Keratinocyte (primary cell): ENCODE measurements around the gene PRPH2. TPM values are rescaled to one million over a fixed set of nuclear protein-coding genes. Genes with fewer than 3 reads are reported as not detected.

Experiments used
- DNase-seq: peaks from one replicate; pipeline ENCODE4 v3.0.0-alpha.2; 2011; ENCODE audit warnings: low read depth, missing footprints, low spot score
- FAIRE-seq: peaks from 2 replicates; lab custom pipeline; 2011; peaks lifted over from hg19 to GRCh38; lab: Jason Lieb, UNC
- H2AFZ ChIP-seq: 2 replicates; pipeline ENCODE4 v1.6.0; 2012; ENCODE audit warnings: low read length, control low read depth, inconsistent platforms; ENCODE audit not compliant: control insufficient read depth
- H3K27ac ChIP-seq: 2 replicates; pipeline ENCODE4 v1.5.1; 2011; ENCODE audit warnings: low read length; ENCODE audit not compliant: control insufficient read depth, insufficient read depth
- H3K27me3 ChIP-seq: 3 replicates; pipeline ENCODE4 v1.6.0; 2011; ENCODE audit warnings: low read length; ENCODE audit not compliant: control insufficient read depth, insufficient read depth; ENCODE audit errors: extremely low read depth
- H3K36me3 ChIP-seq, 2 experiments: 2 replicates in 1 of 2; 3 replicates in 1 of 2; pipeline ENCODE4 v1.5.1; 2011; ENCODE audit warnings: low read length in 2 of 2, mild to moderate bottlenecking in 1 of 2; ENCODE audit not compliant: control insufficient read depth in 2 of 2, insufficient read depth in 2 of 2; ENCODE audit errors: extremely low read depth in 1 of 2
- H3K4me1 ChIP-seq: 3 replicates; pipeline ENCODE4 v1.5.1; 2011; ENCODE audit warnings: low read length; ENCODE audit not compliant: control insufficient read depth, insufficient read depth; ENCODE audit errors: extremely low read depth
- H3K4me2 ChIP-seq: 3 replicates; pipeline ENCODE4 v1.6.0; 2011; ENCODE audit warnings: low read depth, low read length; ENCODE audit not compliant: control insufficient read depth, insufficient read depth; ENCODE audit errors: extremely low read depth
- H3K4me3 ChIP-seq, 3 experiments: fragments of 200-600 bp in 1 of 3; sonication (generic) in 1 of 3; 2 replicates in 2 of 3; 3 replicates in 1 of 3; pipeline ENCODE4 v1.5.1; 2011 to 2016; ENCODE audit warnings: low read length in 3 of 3, mild to moderate bottlenecking in 3 of 3, control low read depth in 2 of 3, inconsistent platforms in 1 of 3, low read depth in 1 of 3, mixed read lengths in 1 of 3, mixed run types in 1 of 3, moderate library complexity in 1 of 3; ENCODE audit not compliant: control insufficient read depth in 2 of 3, insufficient read depth in 2 of 3; ENCODE audit errors: extremely low read depth in 1 of 3
- H3K79me2 ChIP-seq: 2 replicates; pipeline ENCODE4 v1.6.0; 2012; ENCODE audit warnings: low read length; ENCODE audit not compliant: control insufficient read depth, insufficient read depth
- H3K9ac ChIP-seq: 3 replicates; pipeline ENCODE4 v1.6.0; 2011; ENCODE audit warnings: low read length; ENCODE audit not compliant: control insufficient read depth, insufficient read depth; ENCODE audit errors: extremely low read depth
- H3K9me1 ChIP-seq: 3 replicates; pipeline ENCODE4 v1.6.0; 2011; ENCODE audit warnings: low read length; ENCODE audit not compliant: control insufficient read depth, insufficient read depth; ENCODE audit errors: extremely low read depth
- H3K9me3 ChIP-seq: 2 replicates; pipeline ENCODE4 v1.5.1; 2012; ENCODE audit warnings: low read depth, low read length; ENCODE audit not compliant: control insufficient read depth
- H4K20me1 ChIP-seq: 3 replicates; pipeline ENCODE4 v1.6.0; 2011; ENCODE audit warnings: low read length; ENCODE audit not compliant: control insufficient read depth, insufficient read depth; ENCODE audit errors: extremely low read depth
- EZH2 ChIP-seq: IDR thresholded peaks from one replicate; pipeline ENCODE4 v1.6.1; 2012; ENCODE audit warnings: inconsistent platforms, mild to moderate bottlenecking, low read length, moderate library complexity
- dilution Hi-C: fragments of 300-500 bp; cut with MboI; formaldehyde crosslinking; loops from one replicate; pipeline ENCODE4 v1.7.0; 2020; ENCODE audit warnings: low sequenced_read_pairs; ENCODE audit not compliant: extremely low pct_ligation_motif_present
- polyA plus RNA-seq, 5 experiments: library from polyadenylated mRNA; depleted of rRNA in 3 of 5; stranded (reverse) in 3 of 5; stranded (forward) in 1 of 5; unstranded in 1 of 5; fragments of >200 nt; gene quantifications; 1 replicate in 1 of 5; 2 replicates in 3 of 5; 3 replicates in 1 of 5; pipeline versions ENCODE4 v1.2.1 to v1.2.3, GENCODE V29; 2011 to 2012; ENCODE audit warnings: missing spikeins in 2 of 5, low read depth in 1 of 5, low replicate concordance in 1 of 5
- TF ChIP-seq, protein P1 (sequence below), 3 experiments: IDR thresholded peaks in 1 of 3; conservative IDR thresholded peaks in 1 of 3; optimal IDR thresholded peaks in 1 of 3; 2 replicates in 2 of 3; 3 replicates in 1 of 3; pipeline versions ENCODE3 to v1.5.1; 2011; ENCODE audit warnings: low read length in 3 of 3, mild to moderate bottlenecking in 3 of 3, moderate library complexity in 2 of 3, control low read depth in 1 of 3, inconsistent platforms in 1 of 3; ENCODE audit not compliant: insufficient read depth in 2 of 3; ENCODE audit errors: extremely low read depth in 1 of 3

Gene PRPH2
- polyA plus RNA-seq, 1 donor (not counting 4 experiments of a cell fraction or from before 2014, with no cell fraction given), result 0.01 TPM

DNA sequence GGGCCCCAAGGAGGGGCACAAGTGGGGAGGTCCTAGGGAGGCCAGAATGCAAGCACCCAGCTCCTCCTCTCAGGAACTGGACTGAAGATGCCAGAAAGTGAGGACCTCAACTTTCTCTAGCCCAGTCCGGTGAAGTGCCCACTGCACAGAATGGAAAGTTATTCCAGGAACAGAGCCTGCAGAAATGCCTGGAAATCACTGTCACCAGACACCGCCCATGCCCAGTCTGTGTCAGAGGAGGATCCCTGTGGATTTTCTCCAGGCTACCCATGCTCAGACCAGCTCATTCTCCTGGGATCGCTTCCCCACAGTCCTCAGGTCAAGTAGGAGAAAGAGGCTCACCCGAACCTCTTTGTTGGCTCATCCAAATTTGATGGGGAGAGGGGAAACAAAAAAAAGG, 6.5 kb downstream of the PRPH2 start:
- dilution Hi-C loops, result no loop called here
- H3K36me3 ChIP-seq, result no peaks in the 10 kb centered on the region
- no peaks in the 10 kb centered on the region for H3K9me1 ChIP-seq

DNA sequence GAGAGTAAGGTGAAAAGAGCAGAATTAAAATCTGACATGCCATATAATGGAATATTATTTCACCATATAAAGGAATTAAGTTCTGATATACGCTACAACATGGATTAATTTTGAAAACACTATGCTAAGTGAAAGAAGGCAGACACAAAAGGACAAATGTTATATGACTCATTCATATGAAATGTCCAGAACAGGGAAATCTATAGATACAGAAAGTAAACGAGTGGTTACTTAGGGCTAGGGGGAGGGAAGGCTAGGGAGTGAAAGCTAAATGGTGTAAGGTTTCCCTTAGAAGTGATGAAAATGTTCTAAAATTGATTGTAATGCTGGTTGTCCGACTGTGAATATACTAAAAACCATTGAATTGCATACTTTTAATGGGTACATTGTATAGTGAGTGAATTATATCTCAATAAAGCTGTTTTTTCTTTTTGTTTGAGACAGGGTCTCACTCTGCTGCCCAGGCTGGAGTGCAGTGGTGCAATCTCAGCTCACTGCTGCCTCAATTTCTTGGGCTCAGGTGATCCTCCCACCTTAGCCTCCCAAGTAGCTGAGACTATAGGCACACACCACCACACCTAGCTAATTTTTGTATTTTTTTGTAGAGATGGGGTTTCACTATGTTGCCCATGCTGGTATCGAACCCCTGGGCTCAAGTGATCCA, 8.2 kb downstream of the PRPH2 start:
- Histone ChIP-seq H3K27me3 (no peaks in the 10 kb centered on the region), H3K4me3 (no peak overlapping the region), H3K4me2 (peak overlapping the region; percentile 25), H4K20me1 (no peaks in the 10 kb centered on the region), H3K9ac (no peak overlapping the region), H3K9me3 (peaks cover 2% of the 10 kb centered on the region), H3K36me3 (no peaks in the 10 kb centered on the region), H3K4me1 (peaks cover 11% of the 10 kb centered on the region), H3K9me1 (no peaks in the 10 kb centered on the region), H2AFZ (no peak overlapping the region), H3K79me2 (no peaks in the 10 kb centered on the region), H3K27ac (no peak overlapping the region)
- dilution Hi-C loops, result no loop called here
- DNase-seq (no peak), FAIRE-seq (no peak)
- TF ChIP-seq, protein P1, sequence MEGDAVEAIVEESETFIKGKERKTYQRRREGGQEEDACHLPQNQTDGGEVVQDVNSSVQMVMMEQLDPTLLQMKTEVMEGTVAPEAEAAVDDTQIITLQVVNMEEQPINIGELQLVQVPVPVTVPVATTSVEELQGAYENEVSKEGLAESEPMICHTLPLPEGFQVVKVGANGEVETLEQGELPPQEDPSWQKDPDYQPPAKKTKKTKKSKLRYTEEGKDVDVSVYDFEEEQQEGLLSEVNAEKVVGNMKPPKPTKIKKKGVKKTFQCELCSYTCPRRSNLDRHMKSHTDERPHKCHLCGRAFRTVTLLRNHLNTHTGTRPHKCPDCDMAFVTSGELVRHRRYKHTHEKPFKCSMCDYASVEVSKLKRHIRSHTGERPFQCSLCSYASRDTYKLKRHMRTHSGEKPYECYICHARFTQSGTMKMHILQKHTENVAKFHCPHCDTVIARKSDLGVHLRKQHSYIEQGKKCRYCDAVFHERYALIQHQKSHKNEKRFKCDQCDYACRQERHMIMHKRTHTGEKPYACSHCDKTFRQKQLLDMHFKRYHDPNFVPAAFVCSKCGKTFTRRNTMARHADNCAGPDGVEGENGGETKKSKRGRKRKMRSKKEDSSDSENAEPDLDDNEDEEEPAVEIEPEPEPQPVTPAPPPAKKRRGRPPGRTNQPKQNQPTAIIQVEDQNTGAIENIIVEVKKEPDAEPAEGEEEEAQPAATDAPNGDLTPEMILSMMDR (optimal IDR thresholded peaks at IDR 0.05 in 1 of 3, IDR thresholded peaks at IDR 0.05 in 1 of 3, conservative IDR thresholded peaks at IDR 0.05 in 1 of 3; ENCODE audit: extremely low read depth in 1 of 3, insufficient read depth in 2 of 3, low read length in 3 of 3), result no peak
- TF ChIP-seq EZH2, result no peak

More for the DNA sequence above, 6.5 kb downstream of the PRPH2 start:
- no peak overlapping the region for H3K4me2 ChIP-seq
- no peak overlapping the region for H3K27ac ChIP-seq
- no peak overlapping the region for H3K9ac ChIP-seq
- H3K79me2 ChIP-seq, result no peaks in the 10 kb centered on the region
- no peak overlapping the region for H3K4me3 ChIP-seq
- peaks cover 2% of the 10 kb centered on the region for H3K9me3 ChIP-seq
- H3K27me3 ChIP-seq, result no peaks in the 10 kb centered on the region
- FAIRE-seq (no peak), DNase-seq (no peak)
- no peak overlapping the region for H2AFZ ChIP-seq
- no peak for TF ChIP-seq EZH2
- TF ChIP-seq, protein P1 (optimal IDR thresholded peaks at IDR 0.05 in 1 of 3, IDR thresholded peaks at IDR 0.05 in 1 of 3, conservative IDR thresholded peaks at IDR 0.05 in 1 of 3; ENCODE audit: extremely low read depth in 1 of 3, insufficient read depth in 2 of 3, low read length in 3 of 3), result no peak
- H4K20me1 ChIP-seq, result no peaks in the 10 kb centered on the region
- peaks cover 15% of the 10 kb centered on the region for H3K4me1 ChIP-seq
